GM18519 (cell line): ENCODE results near the gene FGR.
"Not testable (repeated sequence)": the region's sequence is repeated elsewhere in the genome, so short reads cannot be mapped to it uniquely, and the experiment has no call there.

Experiments
- ATAC-seq: cut with Tn5 transposase; IDR thresholded peaks from one replicate; pipeline ENCODE4 v1.9.1; 2021; ENCODE audit warnings: mild to moderate bottlenecking, moderate library complexity; ENCODE audit not compliant: unreplicated experiment, low FRiP score

FGR gene

GRCh38 chr1:27634985-27635367, at the start of gene FGR:
Gene FGR (minus strand): TSS chr1:27635185. CDS start chr1:27623916, 11,269 bp downstream.
- no peak for ATAC-seq

- ATAC-seq, result no peak
These were observed 49.2 kb upstream of the FGR start for GRCh38 chr1:27684176-27684575.

- no peak for ATAC-seq
These were observed 47.5 kb upstream of the FGR start for GRCh38 chr1:27682351-27682944.

GRCh38 chr1:27681580-27681979, 46.6 kb upstream of the FGR start:
- ATAC-seq, result not testable (repeated sequence)

GRCh38 chr1:27680225-27680791, 45.3 kb upstream of the FGR start:
- ATAC-seq, result not testable (repeated sequence)

- no peak for ATAC-seq
These were observed 43.8 kb upstream of the FGR start for GRCh38 chr1:27678747-27679146.

- ATAC-seq, result no peak
These were observed 41.4 kb upstream of the FGR start for GRCh38 chr1:27676410-27676809.

GRCh38 chr1:27672750-27673112, 37.7 kb upstream of the FGR start:
- ATAC-seq, result no peak

GRCh38 chr1:27671964-27672749, 37.2 kb upstream of the FGR start, which contains the start of gene IFI6:
Gene IFI6 (minus strand): TSS chr1:27672192. CDS start chr1:27669314, 2,878 bp downstream.
- ATAC-seq, result peak; percentile 51

- ATAC-seq, result no peak
These were observed 34.9 kb upstream of the FGR start for GRCh38 chr1:27669876-27670275.

GRCh38 chr1:27668808-27669723, 34.1 kb upstream of the FGR start:
- no peak for ATAC-seq

GRCh38 chr1:27668121-27668807, 33.3 kb upstream of the FGR start:
- no peak for ATAC-seq

- no peak for ATAC-seq
These were observed 31.8 kb upstream of the FGR start for GRCh38 chr1:27666791-27667254.

- ATAC-seq, result no peak
These were observed 31.3 kb upstream of the FGR start for GRCh38 chr1:27666294-27666693.

GRCh38 chr1:27665016-27665651, 30.1 kb upstream of the FGR start:
- ATAC-seq, result no peak

- no peak for ATAC-seq
These were observed 29.3 kb upstream of the FGR start for GRCh38 chr1:27664291-27664690.

- peak; percentile 36 for ATAC-seq
These were observed 27.9 kb upstream of the FGR start for GRCh38 chr1:27662707-27663393.

GRCh38 chr1:27662261-27662660, 27.3 kb upstream of the FGR start:
- no peak for ATAC-seq
